ENCODE data around the gene TNIP2.
"Not testable (repeated sequence)": the region's sequence is repeated elsewhere in the genome, so short reads cannot be mapped to it uniquely, and the experiment has no call there.

TNIP2 gene

GRCh38 chr4:2793586-2794485, 37.7 kb upstream of the TNIP2 start:
- DNase-seq = peak; percentile 58 to 68

GRCh38 chr4:2792711-2793585, 36.8 kb upstream of the TNIP2 start, which contains the start of gene SH3BP2:
Gene SH3BP2 (plus strand): TSS chr4:2793085. CDS start chr4:2820618, 27,533 bp downstream.
- peak; percentile 61 to 66 for DNase-seq

- no peak for DNase-seq
Measured at GRCh38 chr4:2792396-2792710, 36.2 kb upstream of the TNIP2 start.

GRCh38 chr4:2791518-2792395, 35.6 kb upstream of the TNIP2 start:
- DNase-seq = no peak

GRCh38 chr4:2790583-2791517, 34.7 kb upstream of the TNIP2 start:
- DNase-seq = no peak

GRCh38 chr4:2789793-2790582, 33.9 kb upstream of the TNIP2 start:
- DNase-seq = no peak

GRCh38 chr4:2789351-2789750, 33.2 kb upstream of the TNIP2 start:
- no peak for DNase-seq

GRCh38 chr4:2788532-2789103, 32.5 kb upstream of the TNIP2 start:
- no peak for DNase-seq

- DNase-seq = no peak
Measured at GRCh38 chr4:2788101-2788500, 32.0 kb upstream of the TNIP2 start.

GRCh38 chr4:2787230-2788100, 31.3 kb upstream of the TNIP2 start:
- peak; percentile 64 to 81 for DNase-seq

GRCh38 chr4:2786794-2787229, 30.7 kb upstream of the TNIP2 start:
- DNase-seq = no peak

- peak; percentile 86 to 89 for DNase-seq
Measured at GRCh38 chr4:2786152-2786671, 30.1 kb upstream of the TNIP2 start.

- no peak for DNase-seq
Measured at GRCh38 chr4:2785613-2786012, 29.5 kb upstream of the TNIP2 start.

GRCh38 chr4:2783790-2784189, 27.7 kb upstream of the TNIP2 start:
- no peak for DNase-seq

GRCh38 chr4:2781911-2782310, 25.8 kb upstream of the TNIP2 start:
- no peak for DNase-seq

- DNase-seq = not testable (repeated sequence)
Measured at GRCh38 chr4:2780643-2781042, 24.5 kb upstream of the TNIP2 start.

- DNase-seq = no peak
Measured at GRCh38 chr4:2771264-2771663, 15.1 kb upstream of the TNIP2 start.

GRCh38 chr4:2768921-2769336, 12.8 kb upstream of the TNIP2 start:
- no peak for DNase-seq

GRCh38 chr4:2768124-2768523, 12.0 kb upstream of the TNIP2 start:
- DNase-seq = no peak

All from activated CD4-positive, alpha-beta T cell treated with anti-CD3 and anti-CD28 coated beads for 4 hours (primary cell).